Prostate gland (tissue), 2 donors: Measurements from ENCODE around the gene TPPP. TPM values are rescaled to one million over a fixed set of nuclear protein-coding genes. Genes with fewer than 3 reads are reported as not detected.

Experiments
- DNase-seq: peaks from one replicate; pipeline ENCODE4 v3.0.0-alpha.2; 2019; ENCODE audit warnings: low spot score
- H3K27ac ChIP-seq, 2 donors: fragments of 200-600 bp; sonication (generic); 2 replicates each; pipeline ENCODE4 v1.5.1; 2017 to 2019
- H3K27me3 ChIP-seq: fragments of 200-600 bp; sonication (generic); replicated peaks from 2 replicates; pipeline ENCODE4 v1.5.1; 2019; ENCODE audit not compliant: insufficient read depth
- H3K36me3 ChIP-seq, 2 donors: fragments of 200-600 bp; sonication (generic); 1 replicate in 1 of 2; 2 replicates in 1 of 2; pipeline versions ENCODE4 v1.5.1 to v1.8.1; 2017 to 2019
- H3K4me1 ChIP-seq: fragments of 200-600 bp; sonication (generic); replicated peaks from 2 replicates; pipeline ENCODE4 v1.5.1; 2019
- H3K4me3 ChIP-seq, 2 donors: fragments of 200-600 bp; sonication (generic); 2 replicates each; pipeline ENCODE4 v1.5.1; 2017 to 2019
- H3K9me3 ChIP-seq: fragments of 200-600 bp; sonication (generic); 2 replicates; pipeline ENCODE4 v1.5.1; 2017
- CTCF ChIP-seq, 4 experiments: fragments of 200-600 bp in 2 of 4; fragments of 450-650 bp in 2 of 4; sonication (generic) in 2 of 4; IDR thresholded peaks; 1 replicate in 3 of 4; 2 replicates in 1 of 4; pipeline ENCODE4 v1.5.1; 2016 to 2019; ENCODE audit warnings: antibody characterized with exemption in 4 of 4, mild to moderate bottlenecking in 2 of 4, moderate library complexity in 2 of 4
- POLR2A ChIP-seq: fragments of 450-650 bp; IDR thresholded peaks from one replicate; pipeline ENCODE4 v1.6.1; 2016; ENCODE audit warnings: antibody characterized with exemption, mild to moderate bottlenecking
- POLR2AphosphoS5 ChIP-seq: sonication (generic); formaldehyde crosslinking; IDR thresholded peaks from one replicate; pipeline ENCODE4 v1.6.1; 2017; ENCODE audit warnings: antibody characterized with exemption
- WGBS: methylation state at CpG from one replicate; pipeline ENCODE4 v1.1.5; 2018; 5-methylcytosine and 5-hydroxymethylcytosine counted together
- intact Hi-C: fragments of 100-400 bp; cut with DNase I; formaldehyde crosslinking; loops from one replicate; pipeline ENCODE4 v1.14.2; 2022
- total RNA-seq, 2 donors: library from RNA; depleted of rRNA; stranded (reverse); fragments of >200 nt; gene quantifications; one replicate each; pipeline ENCODE4 v1.1.0, GENCODE V29; 2016

The TPPP gene
- total RNA-seq, 2 donors from 2014 or later = 2.3 to 6.9 TPM

GRCh38 chr5:654071-654778, 38.9 kb downstream of the TPPP start:
- no peak for TF ChIP-seq POLR2AphosphoS5
- Histone ChIP-seq H3K4me3 (no peak overlapping the region), H3K27ac (no peak overlapping the region), H3K36me3 (no peaks in the 10 kb centered on the region), H3K27me3 (no peaks in the 10 kb centered on the region), H3K9me3 (no peaks in the 10 kb centered on the region), H3K4me1 (no peaks in the 10 kb centered on the region)
- no peak for DNase-seq
- 84% methylated on average over 17 of the region's 17 CpGs for WGBS
- intact Hi-C loops = no loop called here

- H3K36me3 ChIP-seq = no peaks in the 10 kb centered on the region
- intact Hi-C loops = no loop called here
- DNase-seq = no peak
These were observed 40.3 kb downstream of the TPPP start for GRCh38 chr5:652773-653350.

GRCh38 chr5:652023-652515, 41.1 kb downstream of the TPPP start:
- H3K36me3 ChIP-seq = no peaks in the 10 kb centered on the region
- intact Hi-C loops = no loop called here
- H3K27me3 ChIP-seq = no peaks in the 10 kb centered on the region
- H3K4me3 ChIP-seq = no peak overlapping the region
- no peaks in the 10 kb centered on the region for H3K4me1 ChIP-seq
- H3K27ac ChIP-seq = no peak overlapping the region
- no peak for DNase-seq
- 88% methylated on average over 8 of the region's 8 CpGs for WGBS
- TF ChIP-seq CTCF (IDR thresholded peaks at IDR 0.05) (no peak), POLR2AphosphoS5 (no peak), POLR2A (no peak)
- no peaks in the 10 kb centered on the region for H3K9me3 ChIP-seq

More at GRCh38 chr5:652773-653350, 40.3 kb downstream of the TPPP start:
- Histone ChIP-seq H3K4me3 (no peak overlapping the region), H3K27ac (no peak overlapping the region), H3K9me3 (no peaks in the 10 kb centered on the region), H3K4me1 (no peaks in the 10 kb centered on the region), H3K27me3 (no peaks in the 10 kb centered on the region)
- TF ChIP-seq POLR2A = no peak
- no peak for TF ChIP-seq POLR2AphosphoS5
- TF ChIP-seq CTCF (IDR thresholded peaks at IDR 0.05) = no peak
- WGBS = 68% methylated on average over 11 of the region's 11 CpGs

- H3K9me3 ChIP-seq = no peaks in the 10 kb centered on the region
- no peaks in the 10 kb centered on the region for H3K36me3 ChIP-seq
- no peak overlapping the region for H3K4me3 ChIP-seq
- intact Hi-C loops = no loop called here
- no peaks in the 10 kb centered on the region for H3K4me1 ChIP-seq
- H3K27me3 ChIP-seq = no peaks in the 10 kb centered on the region
- no peak overlapping the region for H3K27ac ChIP-seq
- DNase-seq = no peak
- TF ChIP-seq POLR2AphosphoS5 (no peak), CTCF (IDR thresholded peaks at IDR 0.05) (no peak), POLR2A (no peak)
- 91% methylated on average over 16 of the region's 16 CpGs for WGBS
These were observed 41.7 kb downstream of the TPPP start for GRCh38 chr5:651296-652022.

- no peaks in the 10 kb centered on the region for H3K9me3 ChIP-seq
- 96% methylated on average over 9 of the region's 9 CpGs for WGBS
- intact Hi-C loops = no loop called here
- H3K4me1 ChIP-seq = no peaks in the 10 kb centered on the region
- H3K36me3 ChIP-seq = no peaks in the 10 kb centered on the region
- TF ChIP-seq CTCF (IDR thresholded peaks at IDR 0.05) (no peak), POLR2A (no peak), POLR2AphosphoS5 (no peak)
- no peak overlapping the region for H3K27ac ChIP-seq
- no peak overlapping the region for H3K4me3 ChIP-seq
- DNase-seq = no peak
- no peaks in the 10 kb centered on the region for H3K27me3 ChIP-seq
These were observed 45.4 kb downstream of the TPPP start for GRCh38 chr5:647727-648126.
